H1 (cell line): ENCODE data around the gene GALNT2. TPM values are rescaled to one million over a fixed set of nuclear protein-coding genes. Genes with fewer than 3 reads are reported as not detected.

ENCODE experiments used
- BRCA1 ChIP-seq: IDR thresholded peaks from 2 replicates; pipeline ENCODE4 v1.6.1; 2012; ENCODE audit warnings: low read depth, low read length, improper control_type of control experiment
- polyA plus RNA-seq, 7 experiments: library from polyadenylated mRNA; depleted of rRNA in 3 of 7; stranded (reverse) in 5 of 7; unstranded in 2 of 7; fragments of >200 nt in 5 of 7; fragments of 200-250 nt in 2 of 7; gene quantifications; 1 replicate in 5 of 7; 2 replicates in 1 of 7; 4 replicates in 1 of 7; pipeline versions ENCODE4 v1.2.1 to v1.2.3, GENCODE V29; 2011 to 2013; ENCODE audit warnings: missing spikeins in 2 of 7, mixed read lengths in 2 of 7
- total RNA-seq: library from RNA; stranded (reverse); fragmentation: NEBNext Ultra II Directional; extraction: Animal tissue kit (Norgen Biotek cat#: 25700); gene quantifications from 2 replicates; pipeline ENCODE4 v1.2.1, GENCODE V29; 2021

The GALNT2 gene
- total and polyA plus RNA-seq, 2 of the 8 experiments (the other 6 are each of a cell fraction or from before 2014, with no cell fraction given) = 34.5 to 75.3 TPM

DNA sequence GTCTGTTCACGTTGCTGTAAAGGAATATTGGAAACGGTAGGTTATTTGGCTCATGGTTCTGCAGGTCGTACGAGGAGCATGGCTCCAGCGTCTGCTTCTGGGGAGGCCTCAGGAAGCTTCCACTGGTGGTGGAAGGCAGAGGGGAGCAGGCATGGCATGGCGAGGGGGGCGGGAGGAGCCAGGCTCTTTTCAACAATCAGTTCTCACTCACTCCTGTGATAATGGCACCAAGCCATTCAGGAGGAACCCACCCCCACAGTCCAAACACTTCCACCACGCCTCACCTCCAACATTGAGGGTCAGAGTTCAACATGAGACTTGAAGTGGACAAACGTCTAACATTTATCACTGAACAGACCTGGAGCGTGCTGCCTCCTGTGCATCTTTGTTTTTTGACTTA, 217.9 kb downstream of the GALNT2 start (continued):
- no peak for TF ChIP-seq BRCA1
